GM10248 (cell line): Measurements from ENCODE around the gene MAGEB4.

Experiments
- CTCF ChIA-PET: fragments of 300-600 bp; sonication (Branson Sonifier 250); formaldehyde crosslinking; extraction: SDS; loops from one replicate; lab custom pipeline; 2021; ENCODE audit warnings: antibody characterized with exemption; lab: Yijun Ruan, JAX
- POLR2A ChIA-PET: fragments of 350-650 bp; sonication (Branson Sonifier 250); formaldehyde crosslinking; extraction: SDS; loops from one replicate; lab custom pipeline; 2020; ENCODE audit warnings: antibody characterized with exemption; lab: Yijun Ruan, JAX
- DNase-seq: peaks from one replicate; pipeline ENCODE4 v3.0.0; 2012; ENCODE audit errors: extremely low spot score
- TF ChIP-seq, protein P1 (sequence below): IDR thresholded peaks from 2 replicates; pipeline ENCODE4 v1.5.1; 2012; ENCODE audit warnings: mild to moderate bottlenecking, low read depth; ENCODE audit errors: extremely low read depth, missing control alignments, control extremely low read depth

The MAGEB4 gene

DNA sequence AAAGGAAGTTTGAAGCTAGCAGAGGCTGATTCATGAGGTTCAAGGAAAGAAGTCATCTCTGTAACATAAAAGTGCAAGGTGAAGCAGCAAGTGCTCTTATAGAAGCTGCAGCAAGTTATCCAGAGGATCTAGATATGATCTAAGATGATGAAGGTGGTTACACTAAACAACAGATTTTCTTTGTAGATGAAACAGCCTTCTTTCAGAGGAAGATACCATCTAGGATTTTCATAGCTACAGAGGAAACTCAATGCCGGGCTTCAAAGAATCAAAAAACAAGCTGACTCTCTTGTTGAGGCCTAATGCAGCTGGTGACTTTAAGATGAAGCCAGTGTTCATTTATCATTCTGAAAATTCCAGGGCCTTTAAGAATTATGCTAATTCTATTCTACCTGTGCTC lies 38.6 kb downstream of the MAGEB4 start:
- TF ChIP-seq, protein P1, sequence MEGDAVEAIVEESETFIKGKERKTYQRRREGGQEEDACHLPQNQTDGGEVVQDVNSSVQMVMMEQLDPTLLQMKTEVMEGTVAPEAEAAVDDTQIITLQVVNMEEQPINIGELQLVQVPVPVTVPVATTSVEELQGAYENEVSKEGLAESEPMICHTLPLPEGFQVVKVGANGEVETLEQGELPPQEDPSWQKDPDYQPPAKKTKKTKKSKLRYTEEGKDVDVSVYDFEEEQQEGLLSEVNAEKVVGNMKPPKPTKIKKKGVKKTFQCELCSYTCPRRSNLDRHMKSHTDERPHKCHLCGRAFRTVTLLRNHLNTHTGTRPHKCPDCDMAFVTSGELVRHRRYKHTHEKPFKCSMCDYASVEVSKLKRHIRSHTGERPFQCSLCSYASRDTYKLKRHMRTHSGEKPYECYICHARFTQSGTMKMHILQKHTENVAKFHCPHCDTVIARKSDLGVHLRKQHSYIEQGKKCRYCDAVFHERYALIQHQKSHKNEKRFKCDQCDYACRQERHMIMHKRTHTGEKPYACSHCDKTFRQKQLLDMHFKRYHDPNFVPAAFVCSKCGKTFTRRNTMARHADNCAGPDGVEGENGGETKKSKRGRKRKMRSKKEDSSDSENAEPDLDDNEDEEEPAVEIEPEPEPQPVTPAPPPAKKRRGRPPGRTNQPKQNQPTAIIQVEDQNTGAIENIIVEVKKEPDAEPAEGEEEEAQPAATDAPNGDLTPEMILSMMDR = no peak
- no peak for DNase-seq
- POLR2A ChIA-PET = no interaction called here
- CTCF ChIA-PET = interaction anchor here (1.1 kb wide), 1 partner anchor 15 kb away, joined by 3 read pairs; no protein-coding TSS in a partner anchor

DNA sequence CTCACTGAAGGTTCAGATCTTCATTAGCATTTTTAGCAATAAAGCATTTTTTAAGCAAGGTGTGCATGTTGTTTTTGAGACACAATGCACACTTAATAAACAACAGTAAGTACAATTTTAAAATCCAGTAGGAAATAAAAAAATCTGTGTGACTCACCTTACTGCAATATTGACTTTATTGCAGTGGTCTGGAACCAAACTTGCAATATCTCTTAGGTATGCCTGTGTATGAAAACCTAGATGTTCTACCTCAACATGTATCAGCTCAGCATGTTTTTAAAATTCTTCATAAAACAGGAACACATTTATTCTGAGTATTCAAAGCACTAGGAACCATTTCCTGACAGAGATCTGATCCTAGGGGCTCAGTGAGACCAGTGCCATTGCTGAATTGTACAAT lies 40.7 kb downstream of the MAGEB4 start:
- TF ChIP-seq, protein P1 = no peak
- no peak for DNase-seq
- POLR2A ChIA-PET = no interaction called here
- CTCF ChIA-PET = no interaction called here

DNA sequence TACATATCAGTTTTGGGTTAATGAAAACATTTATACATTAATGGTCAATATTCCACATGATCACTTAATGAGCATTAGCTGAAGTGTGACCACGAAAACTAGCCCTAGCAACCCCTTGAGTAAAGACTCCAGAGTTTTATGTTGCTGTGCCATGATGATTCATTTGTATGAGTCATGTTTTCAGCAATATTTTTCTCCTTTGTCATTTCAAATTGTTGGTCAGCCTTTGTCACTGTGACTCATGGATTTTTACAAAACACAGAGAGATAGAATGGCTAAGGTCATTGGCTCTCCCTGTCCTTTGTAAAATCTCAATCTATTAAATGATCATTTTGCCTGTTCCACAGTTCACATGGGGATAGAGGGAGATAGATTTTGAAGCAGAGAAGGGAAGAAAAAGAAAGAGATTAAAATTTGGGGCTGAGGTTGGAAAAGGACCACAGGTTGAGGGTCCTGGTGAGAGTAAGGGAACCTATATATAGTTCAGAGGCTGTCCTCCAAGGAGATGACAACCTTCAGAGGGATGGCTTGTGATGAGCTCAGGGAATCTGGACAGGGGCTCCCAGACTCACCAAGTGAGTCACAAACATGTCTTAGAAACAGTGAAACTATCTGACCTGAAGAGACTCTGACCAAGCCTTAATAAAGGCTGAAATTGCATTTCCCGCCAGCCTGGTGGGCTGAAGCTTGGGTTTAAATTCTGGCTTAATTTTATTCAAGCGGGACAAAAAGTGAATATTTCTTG lies 41.8 kb downstream of the MAGEB4 start:
- no peak for DNase-seq
- ChIA-PET CTCF (no interaction called here), POLR2A (no interaction called here)
- TF ChIP-seq, protein P1 = no peak
